HepG2 (cell line): ENCODE measurements around the gene SLC25A47. TPM values are rescaled to one million over a fixed set of nuclear protein-coding genes. Genes with fewer than 3 reads are reported as not detected.

ENCODE experiments used
- AHDC1 ChIP-seq: sonication (generic); formaldehyde crosslinking; IDR thresholded peaks from 2 replicates; pipeline ENCODE4 v1.5.1; 2020; ENCODE audit warnings: mild to moderate bottlenecking, missing genetic modification reagents, borderline replicate concordance
- CBX2 ChIP-seq, 2 experiments: fragments of 200-600 bp in 1 of 2; sonication (generic); formaldehyde crosslinking in 1 of 2; IDR thresholded peaks; 2 replicates each; pipeline versions ENCODE4 v1.7.0 to v1.8.1; 2018 to 2022; ENCODE audit warnings: low read depth in 2 of 2, low read length in 1 of 2, mild to moderate bottlenecking in 1 of 2, missing genetic modification reagents in 1 of 2
- CEBPB ChIP-seq: IDR thresholded peaks from 2 replicates; pipeline ENCODE4 v1.6.1; 2011; ENCODE audit warnings: low read depth, low read length, improper control_type of control experiment, borderline replicate concordance
- DPF2 ChIP-seq: sonication (generic); formaldehyde crosslinking; IDR thresholded peaks from 2 replicates; pipeline ENCODE4 v1.4.0; 2020; ENCODE audit warnings: mild to moderate bottlenecking, low read depth, missing genetic modification reagents, borderline replicate concordance
- HIC2 ChIP-seq: sonication (generic); formaldehyde crosslinking; IDR thresholded peaks from 2 replicates; pipeline ENCODE4 v1.9.0; 2022; ENCODE audit warnings: low read depth, missing genetic modification reagents
- HINFP ChIP-seq: sonication (generic); formaldehyde crosslinking; IDR thresholded peaks from 2 replicates; pipeline ENCODE4 v1.4.0; 2020; ENCODE audit warnings: low read depth, mild to moderate bottlenecking, missing genetic modification reagents
- HIVEP1 ChIP-seq: sonication (generic); formaldehyde crosslinking; IDR thresholded peaks from 2 replicates; pipeline ENCODE4 v1.4.0; 2020; ENCODE audit warnings: mild to moderate bottlenecking, missing genetic modification reagents
- HOXA7 ChIP-seq: sonication (generic); formaldehyde crosslinking; IDR thresholded peaks from 2 replicates; pipeline ENCODE4 v1.8.1; 2022; ENCODE audit warnings: mild to moderate bottlenecking, missing genetic modification reagents, moderate library complexity
- MATR3 ChIP-seq: sonication (generic); formaldehyde crosslinking; IDR thresholded peaks from 2 replicates; pipeline ENCODE4 v1.4.0; 2020; ENCODE audit warnings: missing genetic modification reagents
- MED1 ChIP-seq: sonication (generic); formaldehyde crosslinking; IDR thresholded peaks from 2 replicates; pipeline ENCODE4 v1.4.0; 2020; ENCODE audit warnings: missing genetic modification reagents
- NR2F6 ChIP-seq, 2 experiments: IDR thresholded peaks; 2 replicates each; pipeline ENCODE4 v1.6.1; 2016; ENCODE audit warnings: antibody characterized with exemption in 1 of 2, mild to moderate bottlenecking in 1 of 2
- RAD21 ChIP-seq: fragments of 450-650 bp; formaldehyde crosslinking; IDR thresholded peaks from 2 replicates; pipeline ENCODE4 v1.5.0; 2020; ENCODE audit warnings: mild to moderate bottlenecking
- SIN3B ChIP-seq: fragments of 150-350 bp; IDR thresholded peaks from 2 replicates; pipeline ENCODE4 v1.6.1; 2014; ENCODE audit warnings: low read length
- SMC3 ChIP-seq: IDR thresholded peaks from 2 replicates; pipeline ENCODE4 v1.6.1; 2011; ENCODE audit warnings: low read length, improper control_type of control experiment
- TCF12 ChIP-seq, 2 experiments: fragments of 450-650 bp in 1 of 2; sonication (generic) in 1 of 2; formaldehyde crosslinking in 1 of 2; IDR thresholded peaks; 2 replicates each; pipeline versions ENCODE4 v1.6.1 to v1.8.0; 2017 to 2022; ENCODE audit warnings: antibody characterized with exemption in 1 of 2, mild to moderate bottlenecking in 1 of 2, missing genetic modification reagents in 1 of 2, moderate library complexity in 1 of 2
- YEATS2 ChIP-seq: sonication (generic); formaldehyde crosslinking; IDR thresholded peaks from 2 replicates; pipeline ENCODE4 v1.4.0; 2020; ENCODE audit warnings: missing genetic modification reagents, borderline replicate concordance
- ZBTB25 ChIP-seq: IDR thresholded peaks from 2 replicates; pipeline ENCODE4 v1.6.1; 2018; ENCODE audit warnings: missing genetic modification reagents
- ZNF564 ChIP-seq: sonication (generic); formaldehyde crosslinking; IDR thresholded peaks from 2 replicates; pipeline ENCODE4 v1.8.1; 2023; ENCODE audit warnings: mild to moderate bottlenecking, missing genetic modification reagents
- ZNF615 ChIP-seq: sonication (generic); formaldehyde crosslinking; IDR thresholded peaks from 2 replicates; pipeline ENCODE4 v1.5.0; 2020; ENCODE audit warnings: mild to moderate bottlenecking, missing genetic modification reagents, borderline replicate concordance
- ZNF740 ChIP-seq: sonication (generic); formaldehyde crosslinking; IDR thresholded peaks from 2 replicates; pipeline ENCODE4 v1.4.0; 2020; ENCODE audit warnings: missing genetic modification reagents
- polyA plus RNA-seq, 8 experiments: library from polyadenylated mRNA; depleted of rRNA in 3 of 8; stranded (reverse) in 7 of 8; unstranded in 1 of 8; fragments of >200 nt; fragmentation: Illumina TruSeq in 4 of 8; extraction: Trizol in 4 of 8; gene quantifications; 2 replicates each; pipeline versions ENCODE4 v1.2.1 to v1.2.3, GENCODE V29; 2011 to 2016; ENCODE audit warnings: low read depth in 4 of 8, missing spikeins in 1 of 8, mixed read lengths in 1 of 8; ENCODE audit not compliant: insufficient read depth in 1 of 8
- total RNA-seq, 5 experiments: library from RNA; depleted of rRNA; stranded (reverse); fragments of >200 nt; fragmentation: Illumina TruSeq; extraction: Trizol; gene quantifications; 2 replicates each; pipeline ENCODE4 v1.2.3, GENCODE V29; 2016; ENCODE audit warnings: low read depth in 1 of 5

SLC25A47 gene
- total and polyA plus RNA-seq, 2 of the 13 experiments (the other 11 are each of a cell fraction or from before 2014, with no cell fraction given): 1.0 to 1.7 TPM

- no peak for TF ChIP-seq MATR3
- no peak for TF ChIP-seq NR2F6 (IDR thresholded peaks at IDR 0.05)
- TF ChIP-seq NR2F6 (CRISPR knock-in tag; IDR thresholded peaks at IDR 0.05): peak; percentile 34; the same call in 1 of the 2 replicates
- TF ChIP-seq TCF12 (IDR thresholded peaks at IDR 0.05): no peak
- TF ChIP-seq TCF12 (CRISPR knock-in tag; IDR thresholded peaks at IDR 0.05): no peak
- peak; percentile 76 for TF ChIP-seq HIC2
- no peak for TF ChIP-seq SIN3B
- TF ChIP-seq MED1 (CRISPR knock-in tag): peak; percentile 44; the same call in 1 of the 2 replicates
- TF ChIP-seq ZBTB25: no peak
- no peak for TF ChIP-seq ZNF740 (CRISPR knock-in tag)
- no peak for TF ChIP-seq CBX2 (IDR thresholded peaks at IDR 0.05; ENCODE audit: low read depth, low read length)
- TF ChIP-seq CBX2 (CRISPR knock-in tag; IDR thresholded peaks at IDR 0.05; ENCODE audit: low read depth): no peak
- no peak for TF ChIP-seq YEATS2 (CRISPR knock-in tag)
- 0 out of 2 replicates have a peak, but pooled peaks have one; percentile 21 for TF ChIP-seq HINFP
- TF ChIP-seq ZNF615 (CRISPR knock-in tag): no peak
- no peak for TF ChIP-seq SMC3
- TF ChIP-seq AHDC1: no peak
- TF ChIP-seq DPF2: peak; percentile 37; the same call in 1 of the 2 replicates
- peak; percentile 56; the same call in 1 of the 2 replicates for TF ChIP-seq HIVEP1 (CRISPR knock-in tag)
- peak; percentile 79; the same call in 1 of the 2 replicates for TF ChIP-seq ZNF564 (CRISPR knock-in tag)
- no peak for TF ChIP-seq HOXA7 (CRISPR knock-in tag)
- no peak for TF ChIP-seq CEBPB
- no peak for TF ChIP-seq RAD21
Measured at GRCh38 chr14:100325231-100325632, 2.1 kb downstream of the SLC25A47 start (continued).
